GM18868 (cell line): Measurements from ENCODE around the gene AP1S1.
"Not testable (repeated sequence)": the region's sequence is repeated elsewhere in the genome, so short reads cannot be mapped to it uniquely, and the experiment has no call there.

Experiments
- ATAC-seq: cut with Tn5 transposase; IDR thresholded peaks from one replicate; pipeline ENCODE4 v1.9.1; 2021; ENCODE audit warnings: mild to moderate bottlenecking, moderate library complexity; ENCODE audit not compliant: unreplicated experiment

The AP1S1 gene

DNA sequence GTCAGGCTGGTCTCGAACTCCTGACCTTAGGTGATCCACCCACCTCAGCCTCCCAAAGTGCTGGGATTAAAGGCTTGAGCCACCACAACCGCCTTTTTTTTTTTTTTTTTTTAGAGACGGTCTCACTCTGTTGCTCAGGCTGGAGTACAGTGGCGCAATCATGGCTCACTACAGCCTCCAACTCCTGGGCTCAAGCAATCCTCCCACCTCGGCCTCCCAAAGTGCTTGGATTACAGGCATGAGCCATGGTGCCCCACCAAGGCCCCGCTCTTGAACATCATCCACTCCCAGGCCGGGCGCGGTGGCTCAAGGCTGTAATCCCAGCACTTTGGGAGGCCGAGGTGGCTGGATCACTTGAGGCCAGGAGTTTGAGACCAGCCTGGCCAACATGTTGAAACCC is 45.2 kb downstream of the AP1S1 start:
- ATAC-seq: not testable (repeated sequence)

DNA sequence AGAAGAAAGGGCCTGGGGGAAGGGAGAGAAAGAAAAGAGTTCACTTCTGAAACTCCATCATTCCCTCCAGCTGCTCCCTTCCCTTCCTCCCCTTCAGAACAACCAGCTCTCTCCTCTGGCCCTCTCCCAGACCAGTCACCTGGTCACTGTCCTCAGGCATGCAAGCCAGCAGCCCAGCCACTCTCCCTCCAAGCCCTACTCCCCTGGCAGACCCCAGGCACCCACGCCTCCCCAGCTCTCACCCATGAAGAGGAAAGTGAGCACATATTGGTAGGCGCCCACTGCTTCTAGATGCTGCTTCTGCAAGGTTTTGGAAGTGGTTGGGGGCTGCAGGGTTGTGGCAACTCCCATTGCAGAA is 46.2 kb downstream of the AP1S1 start:
- no peak for ATAC-seq

DNA sequence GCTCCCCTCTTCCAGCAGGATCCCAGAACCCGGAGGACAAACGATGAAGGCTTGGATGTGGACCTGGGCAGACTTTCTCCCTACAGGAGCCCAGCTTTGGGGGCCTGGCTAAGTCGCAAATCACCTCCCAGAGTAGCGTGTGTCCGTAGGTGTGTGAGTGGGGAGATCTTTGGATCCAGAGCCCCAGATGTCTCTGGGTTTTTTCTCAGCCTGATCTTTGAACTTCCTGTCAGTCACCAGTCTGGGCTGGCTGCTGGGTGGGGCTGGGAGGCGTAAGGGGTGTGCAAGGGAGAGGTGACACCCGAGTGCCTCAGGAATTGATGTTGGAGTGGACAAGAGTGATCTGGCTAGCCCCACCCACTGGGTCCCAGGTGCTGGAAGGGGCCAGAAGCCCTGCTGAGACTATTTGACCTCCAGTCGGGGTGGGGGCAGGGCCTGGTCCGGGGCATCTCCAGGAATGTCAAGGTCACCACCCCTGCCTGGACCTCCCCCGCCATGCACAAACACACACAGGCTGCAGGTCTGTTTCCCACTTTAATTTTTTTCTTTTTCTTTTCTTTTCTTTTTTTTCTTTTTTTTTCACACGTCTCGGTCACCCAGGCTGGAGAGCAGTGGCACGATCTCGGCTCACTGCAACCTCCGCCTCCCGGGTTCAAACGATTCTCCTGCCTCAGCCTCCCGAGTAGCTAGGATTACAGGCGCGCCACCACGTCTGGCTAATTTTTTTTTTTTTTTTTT is 46.8 kb downstream of the AP1S1 start, which contains the start of gene MOGAT3:
TSS of gene MOGAT3 (minus strand) at position 175 of the 738 bp plus-strand sequence. CDS start 182 bp downstream, outside the sequence.
- no peak for ATAC-seq

DNA sequence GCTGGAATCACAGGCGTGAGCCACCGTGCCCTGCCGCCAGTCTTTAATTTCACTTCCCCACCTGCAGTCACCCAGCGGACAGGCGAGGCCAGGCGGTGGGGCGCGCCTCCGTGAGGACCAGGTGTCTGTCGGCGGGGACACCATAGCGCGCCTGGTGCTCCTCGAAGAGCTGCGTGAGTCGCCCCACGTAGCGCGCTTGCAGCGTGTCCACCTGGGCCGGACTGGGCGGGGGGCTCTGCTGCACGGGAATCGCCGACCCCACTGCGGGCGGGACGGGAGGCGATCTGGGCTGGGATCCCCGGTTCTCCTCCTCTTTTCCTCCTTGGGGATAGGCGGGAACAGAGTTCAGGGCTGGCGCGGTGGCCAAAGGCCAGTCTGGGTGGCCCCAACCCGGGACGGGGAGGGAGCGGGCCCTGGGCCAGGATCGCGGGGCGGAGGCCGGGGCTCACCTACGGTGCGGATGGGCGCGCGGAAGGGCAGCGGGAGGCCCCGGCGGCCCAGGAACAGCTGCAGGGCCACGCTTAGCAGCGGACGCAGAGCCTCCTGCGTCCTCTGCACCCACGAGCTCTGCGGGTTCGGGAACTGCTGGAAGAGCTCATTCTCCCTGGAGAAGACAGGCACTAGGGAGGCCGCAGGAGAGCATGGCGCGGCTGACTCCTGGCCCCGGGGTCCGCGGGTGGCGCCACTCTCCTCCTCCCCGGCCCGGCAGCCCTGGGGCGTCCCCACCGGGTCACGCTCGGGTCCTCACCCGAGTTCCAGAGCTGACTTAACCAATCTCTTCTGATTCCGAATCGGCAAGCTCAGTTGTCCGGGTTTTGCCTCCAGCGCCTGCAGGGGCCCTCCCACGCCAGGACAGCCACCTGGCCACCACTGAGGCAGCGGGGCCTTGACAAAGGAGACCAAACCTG is 47.7 kb downstream of the AP1S1 start:
- no peak for ATAC-seq

DNA sequence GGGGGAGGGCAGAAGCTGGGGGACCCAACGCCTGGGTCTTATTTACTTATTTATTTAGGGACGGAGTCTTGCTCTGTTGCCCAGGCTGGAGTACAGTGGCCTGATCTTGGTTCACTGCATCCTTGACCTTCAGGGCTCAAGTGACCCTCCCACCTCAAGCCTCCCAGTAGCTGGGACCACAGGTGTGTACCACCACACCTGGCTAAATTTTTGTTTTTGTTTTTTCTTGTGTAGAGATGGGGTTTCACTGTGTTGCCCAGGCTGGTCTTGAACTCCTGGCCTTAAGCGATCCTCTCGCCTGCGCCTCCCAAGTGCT is 48.3 kb downstream of the AP1S1 start:
- ATAC-seq: no peak

DNA sequence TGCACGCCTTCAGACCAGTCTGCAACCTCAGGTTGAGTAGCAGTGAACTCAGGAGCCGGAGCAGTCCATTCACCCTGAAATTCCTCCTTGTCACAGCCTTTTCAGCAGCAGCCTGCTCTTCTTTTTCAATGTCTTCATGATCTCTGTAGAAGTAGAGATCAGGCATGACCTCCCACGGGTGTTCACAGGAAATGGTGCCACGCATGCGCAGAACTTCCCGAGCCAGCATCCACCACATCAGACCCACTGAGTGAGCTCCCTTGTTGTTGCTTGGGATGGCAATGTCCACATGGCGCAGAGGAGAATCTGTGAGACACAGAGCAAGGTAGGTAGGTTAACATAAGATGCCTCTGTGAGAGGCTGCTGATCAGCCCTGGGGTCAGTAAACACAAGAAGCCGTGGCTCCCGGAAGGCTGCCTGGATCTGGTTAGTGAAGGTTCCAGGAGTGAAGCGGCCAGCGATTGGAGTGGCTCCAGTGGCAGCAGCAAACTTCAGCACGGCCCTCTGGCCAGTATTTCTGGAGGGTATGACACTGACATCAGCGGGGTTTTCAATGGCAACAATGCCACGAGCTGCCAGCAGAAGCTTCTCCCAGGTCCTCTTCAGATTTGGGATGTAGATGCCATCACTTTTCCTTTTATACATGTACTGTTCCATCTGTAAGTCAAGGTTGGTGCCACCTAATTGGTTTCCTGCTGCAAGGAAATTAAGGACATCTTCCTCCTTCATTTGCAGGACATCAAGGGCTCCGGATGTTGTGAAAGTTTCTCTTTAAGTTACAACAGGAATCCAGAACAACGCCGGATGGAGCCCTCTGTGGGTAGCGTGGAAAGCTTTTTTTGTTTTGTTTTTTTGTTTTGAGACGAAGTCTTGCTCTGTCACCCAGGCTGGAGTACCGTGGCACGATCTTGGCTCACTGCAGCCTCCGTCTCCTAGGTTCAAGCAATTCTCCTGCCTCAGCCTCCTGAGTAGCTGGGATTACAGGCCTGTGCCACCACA is 49.8 kb downstream of the AP1S1 start:
- ATAC-seq: not testable (repeated sequence)

DNA sequence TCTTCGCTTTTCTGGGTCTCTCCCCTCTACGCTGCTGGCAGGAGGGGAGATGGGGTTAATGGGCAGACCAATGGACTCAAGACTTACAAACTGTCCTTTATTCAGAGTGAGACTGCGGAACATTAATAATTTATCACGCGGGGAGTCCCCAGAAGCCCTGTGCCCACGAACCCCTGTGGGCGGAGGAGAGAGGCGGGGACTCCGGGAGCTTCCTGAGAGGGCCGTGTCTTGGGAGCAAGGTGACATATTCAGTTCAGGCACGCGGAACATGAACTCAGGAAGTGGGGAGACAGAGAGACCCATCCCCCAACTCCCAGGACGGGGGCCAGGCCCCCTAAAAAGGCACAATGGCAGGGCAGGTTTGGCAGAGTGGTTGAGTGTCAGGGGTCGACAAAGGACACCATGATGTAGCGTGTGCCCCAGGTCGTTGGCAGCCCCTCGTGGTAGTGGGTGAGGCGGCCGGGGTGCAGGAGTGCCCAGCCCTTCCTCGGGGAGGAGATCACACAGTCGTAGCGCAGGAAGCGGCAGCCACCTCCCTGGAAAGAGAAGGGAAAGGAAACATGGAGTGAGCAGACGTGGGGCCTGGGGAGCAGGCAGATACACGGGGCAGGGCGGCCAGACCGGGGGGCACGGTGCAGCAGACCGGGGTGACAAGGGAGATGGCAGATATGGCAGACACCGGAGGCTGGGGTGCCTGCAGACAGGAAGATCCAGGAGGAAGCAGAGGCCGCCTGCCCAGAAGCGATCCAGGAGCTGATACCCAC is 51.8 kb downstream of the AP1S1 start:
- ATAC-seq: no peak

DNA sequence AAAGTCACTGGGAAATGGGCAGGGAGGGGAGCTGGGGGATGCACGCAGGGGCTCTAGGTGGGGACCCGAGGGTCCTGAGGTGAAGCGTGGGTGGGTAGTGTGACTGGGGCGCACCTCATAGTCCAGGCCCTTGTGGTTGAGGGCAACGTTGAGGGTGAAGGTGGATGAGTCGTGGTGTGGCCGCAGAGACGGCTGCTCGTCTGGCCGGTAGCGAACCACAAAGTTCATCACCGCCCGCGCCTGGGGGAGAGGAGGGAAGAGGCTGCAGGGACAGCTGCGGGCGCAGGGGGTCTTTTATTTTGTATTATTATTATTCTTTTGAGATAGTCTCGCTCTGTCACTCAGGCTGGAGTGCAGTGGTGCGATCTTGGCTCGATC is 52.4 kb downstream of the AP1S1 start:
- ATAC-seq: no peak

DNA sequence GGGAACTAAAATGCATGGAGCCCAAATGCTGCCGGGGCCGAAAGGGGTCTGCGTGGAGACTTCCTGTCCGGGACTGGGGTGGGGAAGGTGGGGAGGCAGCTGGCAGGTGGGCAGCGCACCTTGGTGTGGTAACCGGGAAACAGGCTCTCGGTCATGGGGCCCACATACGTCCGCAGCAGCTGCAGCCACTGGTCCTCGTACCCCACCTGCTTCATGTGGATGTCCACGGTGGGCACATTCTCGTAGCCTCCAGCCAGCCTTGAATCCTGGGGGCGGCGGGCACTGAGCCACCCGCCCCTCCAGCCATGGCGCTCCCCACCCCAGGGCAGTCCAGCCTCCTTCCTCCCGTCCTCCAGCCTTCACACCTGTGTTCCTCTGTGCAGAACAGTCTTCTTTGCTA is 53.2 kb downstream of the AP1S1 start:
- no peak for ATAC-seq

DNA sequence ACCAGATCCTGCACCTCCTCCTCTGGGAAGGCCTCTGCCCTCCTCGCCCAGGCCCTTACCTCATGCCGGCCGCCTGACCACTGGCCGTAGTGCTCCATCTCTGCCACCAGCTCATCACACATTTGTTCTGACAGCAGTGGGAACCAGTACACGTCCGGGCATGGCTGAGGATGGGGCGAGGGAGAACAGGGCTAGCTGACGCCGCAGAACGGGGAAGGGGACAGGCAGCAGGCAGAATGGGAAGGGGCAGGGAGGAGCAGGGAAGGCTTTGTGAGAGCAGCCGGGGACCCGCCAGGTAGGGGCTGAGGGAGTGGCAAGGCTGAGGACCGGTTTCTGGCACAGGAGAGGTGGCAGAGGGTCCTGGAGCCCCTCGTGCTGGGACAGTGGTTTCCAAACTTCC is 54.5 kb downstream of the AP1S1 start:
- no peak for ATAC-seq

DNA sequence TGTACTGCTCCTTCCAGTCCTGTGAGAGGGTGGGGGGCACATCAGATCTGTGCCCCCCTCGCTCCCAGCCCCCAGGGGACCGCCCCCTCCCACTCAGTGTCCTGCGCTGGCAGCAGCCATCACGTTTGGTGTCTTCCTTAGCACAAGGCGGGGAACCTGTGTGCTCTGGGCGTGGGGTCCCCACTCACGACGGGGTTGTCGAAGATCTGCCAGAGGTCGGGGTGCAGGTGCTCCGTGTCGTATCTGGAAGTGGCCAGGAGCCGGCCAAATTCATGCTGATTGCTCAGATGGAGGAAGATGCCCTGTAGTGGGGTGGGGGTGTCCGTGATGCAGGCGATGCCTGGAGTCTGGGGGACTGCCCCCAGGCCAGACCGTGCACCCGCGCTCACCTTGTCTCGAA is 55.9 kb downstream of the AP1S1 start:
- ATAC-seq: no peak
